GM12892 (cell line): ENCODE results near the gene MEIOB.

ENCODE experiments used
- POLR2A ChIP-seq: IDR thresholded peaks from 2 replicates; pipeline ENCODE4 v1.6.1; 2011; ENCODE audit warnings: low read depth, low read length, control low read depth
- TAF1 ChIP-seq: IDR thresholded peaks from 2 replicates; pipeline ENCODE4 v1.6.1; 2011; ENCODE audit warnings: low read depth, mild to moderate bottlenecking, control low read depth, low read length, borderline replicate concordance

DNA sequence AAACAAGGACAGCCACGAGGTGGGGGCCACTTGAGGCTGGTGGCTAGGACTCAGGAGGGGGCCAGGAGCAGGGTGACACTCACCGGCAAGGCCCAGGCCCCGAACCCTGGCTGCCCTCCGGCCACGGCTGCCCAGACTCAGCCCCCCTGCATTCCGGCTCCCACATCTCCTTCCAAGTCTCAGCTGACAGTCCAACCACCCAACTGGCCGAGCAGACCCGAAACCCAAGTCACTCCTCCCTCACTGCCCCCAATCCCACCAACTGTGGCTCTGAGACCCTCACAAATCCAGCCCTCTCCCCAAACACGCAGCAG lies 54.7 kb downstream of the MEIOB start:
- TF ChIP-seq TAF1 = no peak
- TF ChIP-seq POLR2A = no peak
